Vagina (tissue), 2 donors: ENCODE measurements around the gene ABCC6.
"Not testable (repeated sequence)": the region's sequence is repeated elsewhere in the genome, so short reads cannot be mapped to it uniquely, and the experiment has no call there.

ENCODE experiments used
- POLR2A ChIP-seq, 2 donors: fragments of 450-650 bp; IDR thresholded peaks; one replicate each; pipeline ENCODE4 v1.6.1; 2017; ENCODE audit warnings: antibody characterized with exemption in 2 of 2, mild to moderate bottlenecking in 2 of 2, moderate library complexity in 2 of 2
- TF ChIP-seq, protein P1 (sequence below), 3 experiments: fragments of 450-650 bp in 2 of 3; fragments of 200-600 bp in 1 of 3; sonication (generic) in 1 of 3; IDR thresholded peaks; one replicate each; pipeline ENCODE4 v1.5.1; 2017 to 2019; ENCODE audit warnings: antibody characterized with exemption in 3 of 3, mild to moderate bottlenecking in 2 of 3, moderate library complexity in 2 of 3

DNA sequence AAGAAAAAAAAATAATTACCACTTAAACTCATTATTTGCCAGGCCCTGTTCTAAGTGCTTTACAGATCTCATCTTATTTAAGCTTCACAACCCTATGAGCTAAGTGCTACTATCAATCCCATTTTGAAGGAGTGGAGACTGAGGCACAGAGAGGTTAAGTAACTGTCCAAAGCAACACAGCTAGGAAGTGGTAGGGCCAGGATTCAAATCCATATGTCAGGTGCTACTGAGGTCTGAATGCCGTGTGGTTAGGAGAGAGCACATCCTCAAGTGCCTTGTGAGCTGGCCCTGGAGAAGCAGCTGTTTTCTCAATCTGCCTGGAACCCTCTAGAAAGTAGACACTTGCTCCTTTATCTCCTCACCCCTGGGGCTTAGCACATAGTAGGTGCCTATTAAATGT is 11.9 kb downstream of the ABCC6 start:
- not testable (repeated sequence) for TF ChIP-seq POLR2A (IDR thresholded peaks at IDR 0.05)
- TF ChIP-seq, protein P1, sequence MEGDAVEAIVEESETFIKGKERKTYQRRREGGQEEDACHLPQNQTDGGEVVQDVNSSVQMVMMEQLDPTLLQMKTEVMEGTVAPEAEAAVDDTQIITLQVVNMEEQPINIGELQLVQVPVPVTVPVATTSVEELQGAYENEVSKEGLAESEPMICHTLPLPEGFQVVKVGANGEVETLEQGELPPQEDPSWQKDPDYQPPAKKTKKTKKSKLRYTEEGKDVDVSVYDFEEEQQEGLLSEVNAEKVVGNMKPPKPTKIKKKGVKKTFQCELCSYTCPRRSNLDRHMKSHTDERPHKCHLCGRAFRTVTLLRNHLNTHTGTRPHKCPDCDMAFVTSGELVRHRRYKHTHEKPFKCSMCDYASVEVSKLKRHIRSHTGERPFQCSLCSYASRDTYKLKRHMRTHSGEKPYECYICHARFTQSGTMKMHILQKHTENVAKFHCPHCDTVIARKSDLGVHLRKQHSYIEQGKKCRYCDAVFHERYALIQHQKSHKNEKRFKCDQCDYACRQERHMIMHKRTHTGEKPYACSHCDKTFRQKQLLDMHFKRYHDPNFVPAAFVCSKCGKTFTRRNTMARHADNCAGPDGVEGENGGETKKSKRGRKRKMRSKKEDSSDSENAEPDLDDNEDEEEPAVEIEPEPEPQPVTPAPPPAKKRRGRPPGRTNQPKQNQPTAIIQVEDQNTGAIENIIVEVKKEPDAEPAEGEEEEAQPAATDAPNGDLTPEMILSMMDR (IDR thresholded peaks at IDR 0.05) = not testable (repeated sequence)
